OCI-LY7 (cell line): Measurements from ENCODE around the gene SDR39U1.

Experiments used
- EZH2phosphoT487 ChIP-seq: fragments of 200-600 bp; sonication (generic); IDR thresholded peaks from 2 replicates; pipeline ENCODE4 v1.6.1; 2018; ENCODE audit warnings: low read depth, borderline replicate concordance, mild to moderate bottlenecking, mixed run types, antibody characterized with exemption, low read length, moderate library complexity, mixed read lengths
- TF ChIP-seq, protein P1 (sequence below): fragments of 200-600 bp; sonication (generic); conservative IDR thresholded peaks from 2 replicates; pipeline ENCODE4 v1.5.1; 2014; ENCODE audit warnings: mild to moderate bottlenecking, antibody characterized with exemption, low read length, moderate library complexity, mixed read lengths

- TF ChIP-seq, protein P1, sequence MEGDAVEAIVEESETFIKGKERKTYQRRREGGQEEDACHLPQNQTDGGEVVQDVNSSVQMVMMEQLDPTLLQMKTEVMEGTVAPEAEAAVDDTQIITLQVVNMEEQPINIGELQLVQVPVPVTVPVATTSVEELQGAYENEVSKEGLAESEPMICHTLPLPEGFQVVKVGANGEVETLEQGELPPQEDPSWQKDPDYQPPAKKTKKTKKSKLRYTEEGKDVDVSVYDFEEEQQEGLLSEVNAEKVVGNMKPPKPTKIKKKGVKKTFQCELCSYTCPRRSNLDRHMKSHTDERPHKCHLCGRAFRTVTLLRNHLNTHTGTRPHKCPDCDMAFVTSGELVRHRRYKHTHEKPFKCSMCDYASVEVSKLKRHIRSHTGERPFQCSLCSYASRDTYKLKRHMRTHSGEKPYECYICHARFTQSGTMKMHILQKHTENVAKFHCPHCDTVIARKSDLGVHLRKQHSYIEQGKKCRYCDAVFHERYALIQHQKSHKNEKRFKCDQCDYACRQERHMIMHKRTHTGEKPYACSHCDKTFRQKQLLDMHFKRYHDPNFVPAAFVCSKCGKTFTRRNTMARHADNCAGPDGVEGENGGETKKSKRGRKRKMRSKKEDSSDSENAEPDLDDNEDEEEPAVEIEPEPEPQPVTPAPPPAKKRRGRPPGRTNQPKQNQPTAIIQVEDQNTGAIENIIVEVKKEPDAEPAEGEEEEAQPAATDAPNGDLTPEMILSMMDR: no peak
- no peak for TF ChIP-seq EZH2phosphoT487
Measured at GRCh38 chr14:24427537-24428508, 14.8 kb downstream of the SDR39U1 start.
